ENCODE results near the gene GPER1.
"Not testable (repeated sequence)": the region's sequence is repeated elsewhere in the genome, so short reads cannot be mapped to it uniquely, and the experiment has no call there.

GPER1 gene

DNA sequence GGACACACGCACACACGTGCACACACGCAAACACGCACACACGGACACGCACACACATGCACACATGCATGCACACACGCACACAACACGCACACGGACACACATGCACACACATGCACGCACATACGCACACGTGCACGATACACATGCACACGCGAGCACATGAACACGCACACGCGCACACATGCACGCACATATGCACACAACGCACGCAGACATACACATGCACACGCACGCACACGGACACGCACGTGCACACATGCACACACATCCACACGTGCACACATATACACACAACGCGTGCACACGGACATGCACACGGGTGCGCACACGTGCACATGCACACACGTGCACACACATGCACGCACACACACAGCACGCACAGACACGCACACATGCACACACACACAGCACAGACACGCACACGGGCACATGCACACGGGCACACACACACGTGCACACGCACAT is 17.3 kb upstream of the GPER1 start:
- DNase-seq (ENCODE audit: extremely low read depth, insufficient read length), result no peak
- Histone ChIP-seq H3K27me3 (replicated peaks; ENCODE audit: control insufficient read depth, insufficient read depth, low read length) (no peaks in the 10 kb centered on the region), H3K4me3 (replicated peaks; ENCODE audit: low read depth, low read length) (no peak overlapping the region), H3K36me3 (ENCODE audit: control insufficient read depth, insufficient read depth, low read length) (no peaks in the 10 kb centered on the region; the same call in 1 of the 2 replicates)
- TF ChIP-seq, protein P1, sequence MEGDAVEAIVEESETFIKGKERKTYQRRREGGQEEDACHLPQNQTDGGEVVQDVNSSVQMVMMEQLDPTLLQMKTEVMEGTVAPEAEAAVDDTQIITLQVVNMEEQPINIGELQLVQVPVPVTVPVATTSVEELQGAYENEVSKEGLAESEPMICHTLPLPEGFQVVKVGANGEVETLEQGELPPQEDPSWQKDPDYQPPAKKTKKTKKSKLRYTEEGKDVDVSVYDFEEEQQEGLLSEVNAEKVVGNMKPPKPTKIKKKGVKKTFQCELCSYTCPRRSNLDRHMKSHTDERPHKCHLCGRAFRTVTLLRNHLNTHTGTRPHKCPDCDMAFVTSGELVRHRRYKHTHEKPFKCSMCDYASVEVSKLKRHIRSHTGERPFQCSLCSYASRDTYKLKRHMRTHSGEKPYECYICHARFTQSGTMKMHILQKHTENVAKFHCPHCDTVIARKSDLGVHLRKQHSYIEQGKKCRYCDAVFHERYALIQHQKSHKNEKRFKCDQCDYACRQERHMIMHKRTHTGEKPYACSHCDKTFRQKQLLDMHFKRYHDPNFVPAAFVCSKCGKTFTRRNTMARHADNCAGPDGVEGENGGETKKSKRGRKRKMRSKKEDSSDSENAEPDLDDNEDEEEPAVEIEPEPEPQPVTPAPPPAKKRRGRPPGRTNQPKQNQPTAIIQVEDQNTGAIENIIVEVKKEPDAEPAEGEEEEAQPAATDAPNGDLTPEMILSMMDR (IDR thresholded peaks at IDR 0.05; ENCODE audit: insufficient read depth, low read length, poor library complexity, severe bottlenecking), result no peak

GRCh38 chr7:1071731-1072254 is 16.1 kb upstream of the GPER1 start:
- no peak for DNase-seq (ENCODE audit: extremely low read depth, insufficient read length)
- H3K4me3 ChIP-seq (replicated peaks; ENCODE audit: low read depth, low read length), result no peak overlapping the region
- no peaks in the 10 kb centered on the region for H3K27me3 ChIP-seq (replicated peaks; ENCODE audit: control insufficient read depth, insufficient read depth, low read length)
- TF ChIP-seq, protein P1 (IDR thresholded peaks at IDR 0.05; ENCODE audit: insufficient read depth, low read length, poor library complexity, severe bottlenecking), result no peak
- no peaks in the 10 kb centered on the region; the same call in 1 of the 2 replicates for H3K36me3 ChIP-seq (ENCODE audit: control insufficient read depth, insufficient read depth, low read length)

- H3K27me3 ChIP-seq (replicated peaks; ENCODE audit: control insufficient read depth, insufficient read depth, low read length), result no peaks in the 10 kb centered on the region
- TF ChIP-seq, protein P1 (IDR thresholded peaks at IDR 0.05; ENCODE audit: insufficient read depth, low read length, poor library complexity, severe bottlenecking), result no peak
- H3K4me3 ChIP-seq (replicated peaks; ENCODE audit: low read depth, low read length), result no peak overlapping the region
- no peak for DNase-seq (ENCODE audit: extremely low read depth, insufficient read length)
- no peaks in the 10 kb centered on the region; the same call in 1 of the 2 replicates for H3K36me3 ChIP-seq (ENCODE audit: control insufficient read depth, insufficient read depth, low read length)
These were observed 14.6 kb upstream of the GPER1 start for GRCh38 chr7:1073142-1073977.

DNA sequence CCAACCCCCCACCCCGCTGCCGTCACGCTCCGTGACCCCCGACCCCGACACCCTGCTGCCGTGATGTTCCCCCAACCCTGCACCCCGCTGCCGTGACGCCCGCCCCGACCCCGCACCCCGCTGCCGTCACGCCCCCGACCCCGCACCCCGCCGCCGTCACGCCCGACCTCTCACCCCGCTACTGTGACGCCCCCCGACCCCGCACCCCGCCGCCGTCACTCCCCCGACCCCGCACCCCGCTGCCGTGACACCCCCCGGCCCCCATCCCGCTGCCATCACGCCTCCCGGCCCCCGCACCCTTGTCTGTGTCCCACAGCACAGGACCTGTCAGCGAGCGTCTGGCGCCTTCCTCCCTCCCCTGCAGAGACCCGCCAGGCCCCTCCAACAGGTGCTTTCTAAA is 13.9 kb upstream of the GPER1 start:
- DNase-seq (ENCODE audit: extremely low read depth, insufficient read length); H3K36me3 ChIP-seq (ENCODE audit: control insufficient read depth, insufficient read depth, low read length); H3K4me3 ChIP-seq (replicated peaks; ENCODE audit: low read depth, low read length); H3K27me3 ChIP-seq (replicated peaks; ENCODE audit: control insufficient read depth, insufficient read depth, low read length): not testable (repeated sequence)

GRCh38 chr7:1074593-1075431 is 13.1 kb upstream of the GPER1 start:
- H3K27me3 ChIP-seq (replicated peaks; ENCODE audit: control insufficient read depth, insufficient read depth, low read length), result no peaks in the 10 kb centered on the region
- no peak overlapping the region for H3K4me3 ChIP-seq (replicated peaks; ENCODE audit: low read depth, low read length)
- TF ChIP-seq, protein P1 (IDR thresholded peaks at IDR 0.05; ENCODE audit: insufficient read depth, low read length, poor library complexity, severe bottlenecking), result no peak
- DNase-seq (ENCODE audit: extremely low read depth, insufficient read length), result no peak
- H3K36me3 ChIP-seq (ENCODE audit: control insufficient read depth, insufficient read depth, low read length), result no peaks in the 10 kb centered on the region; the same call in 1 of the 2 replicates

Data from GM06990 (cell line).